GM13976 (cell line): ENCODE data around the gene CRYBA4.

Experiments used
- DNase-seq: peaks from one replicate; pipeline ENCODE4 v3.0.0; 2012; ENCODE audit warnings: low spot score
- CTCF ChIP-seq: IDR thresholded peaks from 2 replicates; pipeline ENCODE4 v1.5.1; 2012; ENCODE audit warnings: borderline replicate concordance, mild to moderate bottlenecking; ENCODE audit not compliant: insufficient read depth; ENCODE audit errors: extremely low read depth, missing control alignments, control extremely low read depth
- in situ Hi-C: fragments of 300-500 bp; cut with MboI; formaldehyde crosslinking; loops from one replicate; pipeline ENCODE4 v1.12.0; 2022; ENCODE audit warnings: low sequenced_read_pairs, mixed read lengths, inconsistent platforms; ENCODE audit not compliant: unreplicated experiment

CRYBA4 gene

GRCh38 chr22:26673486-26673885 lies 51.7 kb downstream of the CRYBA4 start:
- in situ Hi-C loops: no loop called here
- no peak for TF ChIP-seq CTCF
- no peak for DNase-seq

GRCh38 chr22:26674211-26675190 lies 52.7 kb downstream of the CRYBA4 start:
- in situ Hi-C loops: no loop called here
- no peak for DNase-seq

GRCh38 chr22:26675687-26676268 lies 54.0 kb downstream of the CRYBA4 start:
- no peak for TF ChIP-seq CTCF
- in situ Hi-C loops: no loop called here
- no peak for DNase-seq

More at GRCh38 chr22:26674211-26675190, 52.7 kb downstream of the CRYBA4 start:
- no peak for TF ChIP-seq CTCF

GRCh38 chr22:26677217-26677616 lies 55.5 kb downstream of the CRYBA4 start:
- no peak for TF ChIP-seq CTCF
- in situ Hi-C loops: no loop called here
- no peak for DNase-seq

GRCh38 chr22:26679003-26679629 lies 57.4 kb downstream of the CRYBA4 start:
- peak; percentile 79 for DNase-seq
- peak; percentile 82 for TF ChIP-seq CTCF
- in situ Hi-C loops: no loop called here
